Thymus (tissue), 11 donors: ENCODE data around the gene MAGI3. TPM values are rescaled to one million over a fixed set of nuclear protein-coding genes. Genes with fewer than 3 reads are reported as not detected.
"Not testable (repeated sequence)": the region's sequence is repeated elsewhere in the genome, so short reads cannot be mapped to it uniquely, and the experiment has no call there.

Experiments used
- DNase-seq, 9 donors: peaks; one replicate each; pipeline ENCODE4 v3.0.0-alpha.2; 2013; ENCODE audit warnings: low spot score in 9 of 9, low read depth in 6 of 9, missing footprints in 1 of 9
- H3K27ac ChIP-seq, 2 donors: one replicate each; pipeline ENCODE4 v1.5.1; 2013; ENCODE audit warnings: control low read depth in 1 of 2, low read depth in 1 of 2, low read length in 1 of 2, mild to moderate bottlenecking in 1 of 2, moderate library complexity in 1 of 2
- H3K27me3 ChIP-seq, 2 donors: one replicate each; pipeline ENCODE4 v1.5.1; 2013; ENCODE audit warnings: low read length in 1 of 2; ENCODE audit not compliant: control insufficient read depth in 2 of 2, insufficient read depth in 1 of 2
- H3K36me3 ChIP-seq, 2 donors: one replicate each; pipeline ENCODE4 v1.5.1; 2013; ENCODE audit warnings: low read length in 1 of 2, mild to moderate bottlenecking in 1 of 2, moderate library complexity in 1 of 2; ENCODE audit not compliant: control insufficient read depth in 2 of 2, insufficient read depth in 2 of 2
- H3K4me1 ChIP-seq, 2 donors: one replicate each; pipeline ENCODE4 v1.5.1; 2013; ENCODE audit warnings: low read length in 2 of 2; ENCODE audit not compliant: control insufficient read depth in 2 of 2, insufficient read depth in 2 of 2
- H3K4me3 ChIP-seq, 2 donors: one replicate each; pipeline ENCODE4 v1.5.1; 2013; ENCODE audit warnings: low read length in 2 of 2, control low read depth in 1 of 2, mild to moderate bottlenecking in 1 of 2
- H3K9me3 ChIP-seq, 2 donors: one replicate each; pipeline ENCODE4 v1.5.1; 2013; ENCODE audit warnings: low read length in 1 of 2, mild to moderate bottlenecking in 1 of 2; ENCODE audit not compliant: control insufficient read depth in 2 of 2, insufficient read depth in 1 of 2
- WGBS: extraction: QIAGEN DNeasy Blood & Tissue Kit; methylation state at CpG from one replicate; pipeline ENCODE4 v1.1.7; 2013; 5-methylcytosine and 5-hydroxymethylcytosine counted together
- polyA plus RNA-seq: library from polyadenylated mRNA; stranded (reverse); fragments of 200-250 nt; gene quantifications from one replicate; pipeline ENCODE4 v1.2.3, GENCODE V29; 2013
- total RNA-seq: library from RNA; stranded (reverse); fragments of 120-200 nt; gene quantifications from one replicate; pipeline ENCODE4 v1.2.4, GENCODE V29; 2013
- donor health status: healthy.

MAGI3 gene
- total and polyA plus RNA-seq, 2 donors = 4.6 to 6.5 TPM

GRCh38 chr1:113565621-113566020 lies 175.3 kb downstream of the MAGI3 start:
- no peaks in the 10 kb centered on the region for H3K4me1 ChIP-seq
- no peaks in the 10 kb centered on the region for H3K36me3 ChIP-seq
- H3K9me3 ChIP-seq = no peaks in the 10 kb centered on the region
- H3K27ac ChIP-seq = no peak overlapping the region
- H3K27me3 ChIP-seq = no peaks in the 10 kb centered on the region
- DNase-seq = no peak
- no peak overlapping the region for H3K4me3 ChIP-seq

- no peak for DNase-seq
- Histone ChIP-seq H3K27ac (no peak overlapping the region), H3K4me3 (no peak overlapping the region), H3K9me3 (no peaks in the 10 kb centered on the region), H3K36me3 (no peaks in the 10 kb centered on the region), H3K27me3 (no peaks in the 10 kb centered on the region), H3K4me1 (no peaks in the 10 kb centered on the region)
These were observed 177.1 kb downstream of the MAGI3 start for GRCh38 chr1:113567427-113567826.

- H3K4me3 ChIP-seq, H3K27ac ChIP-seq, H3K4me1 ChIP-seq, H3K36me3 ChIP-seq, H3K27me3 ChIP-seq, H3K9me3 ChIP-seq, DNase-seq: not testable (repeated sequence)
- 95% methylated on average over 6 of the region's 6 CpGs for WGBS
These were observed 185.5 kb downstream of the MAGI3 start for GRCh38 chr1:113575744-113576260.

DNA sequence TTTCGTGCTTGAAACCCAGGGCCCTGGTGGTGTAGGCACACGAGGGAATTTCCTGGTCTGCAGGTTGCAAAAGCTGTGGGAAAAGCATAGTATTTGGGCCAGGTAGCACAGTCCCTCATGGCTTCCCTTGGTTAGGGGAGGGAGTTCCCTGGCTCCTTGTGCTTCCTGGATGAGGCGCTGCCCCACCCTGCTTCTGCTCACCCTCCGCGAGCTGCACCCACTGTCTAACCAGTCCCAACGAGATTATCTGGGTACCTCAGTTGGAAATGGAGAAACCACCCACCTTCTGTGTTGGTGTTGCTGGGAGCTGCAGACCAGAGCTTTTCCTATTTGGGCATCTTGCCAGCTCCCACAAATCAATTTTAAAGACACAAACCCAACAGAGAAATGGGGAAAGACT lies 186.0 kb downstream of the MAGI3 start:
- Histone ChIP-seq H3K9me3 (peaks cover 0 to 5% of the 10 kb centered on the region in 2 donors), H3K36me3 (no peaks in the 10 kb centered on the region), H3K27me3 (no peaks in the 10 kb centered on the region), H3K4me3 (no peak overlapping the region), H3K27ac (no peak overlapping the region), H3K4me1 (no peaks in the 10 kb centered on the region)
- WGBS = 83% methylated on average over 6 of the region's 6 CpGs
- no peak for DNase-seq

DNA sequence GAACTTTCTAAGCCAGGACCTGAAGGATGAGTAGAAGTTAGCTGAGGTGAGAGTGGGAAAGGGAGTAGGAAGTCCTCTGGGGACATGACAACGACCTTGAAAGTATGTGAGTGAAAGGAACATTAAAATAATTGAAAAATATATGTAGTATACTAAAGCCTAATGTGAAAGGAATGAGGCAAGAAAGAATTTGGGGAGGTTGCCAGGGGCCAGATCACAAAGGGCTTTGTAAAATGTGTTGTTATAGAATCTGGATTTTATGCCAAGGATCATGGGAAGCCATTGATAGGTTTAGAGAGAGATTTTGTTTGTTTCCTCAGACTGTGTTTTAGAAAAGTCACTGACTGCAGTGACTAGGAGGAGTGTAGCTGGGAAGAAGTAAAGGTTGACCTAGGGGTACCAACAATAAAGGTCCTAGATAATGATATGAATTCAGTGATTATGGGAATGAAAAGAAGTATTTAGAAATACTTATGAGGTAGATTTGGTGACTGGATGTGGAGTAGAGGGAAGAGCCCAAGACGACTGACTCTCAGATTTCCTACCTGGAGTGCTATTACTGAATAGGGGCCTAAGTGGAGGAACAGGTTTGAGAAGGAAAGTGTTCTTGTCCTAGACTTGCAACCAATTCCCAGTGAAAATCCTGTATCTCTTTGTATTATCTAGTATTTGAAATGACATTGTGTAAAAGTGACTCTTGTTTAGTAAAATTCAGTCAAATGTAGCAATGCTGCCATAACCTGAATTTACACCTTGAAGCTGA lies 189.1 kb downstream of the MAGI3 start:
- Histone ChIP-seq H3K4me3 (no peak overlapping the region), H3K9me3 (peaks cover 0 to 5% of the 10 kb centered on the region in 2 donors), H3K27ac (no peak overlapping the region), H3K36me3 (no peaks in the 10 kb centered on the region), H3K27me3 (no peaks in the 10 kb centered on the region), H3K4me1 (no peaks in the 10 kb centered on the region)
- DNase-seq = no peak
- 85% methylated on average over 2 of the region's 2 CpGs for WGBS

DNA sequence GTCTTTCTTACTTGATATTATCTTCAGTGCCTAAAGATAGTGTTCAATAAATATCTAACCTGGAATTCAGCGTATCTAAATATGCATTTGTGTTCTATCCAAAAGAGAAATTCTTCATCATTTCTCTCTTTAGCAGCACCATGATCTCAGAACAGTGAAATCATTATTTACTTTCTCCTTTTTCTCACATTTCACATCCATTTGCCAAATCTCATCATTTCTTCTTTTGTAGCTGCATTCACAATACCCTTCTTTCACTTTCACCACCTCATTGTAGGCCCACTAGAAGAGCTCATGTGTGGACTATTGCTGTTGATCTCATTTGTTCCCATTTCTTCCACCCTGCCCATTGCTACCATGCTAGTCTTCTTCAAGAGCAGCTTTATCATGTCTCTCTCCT lies 191.0 kb downstream of the MAGI3 start:
- H3K4me1 ChIP-seq = no peaks in the 10 kb centered on the region
- no peaks in the 10 kb centered on the region for H3K27me3 ChIP-seq
- no peak overlapping the region for H3K4me3 ChIP-seq
- 94% methylated on average over 1 of the region's 1 CpG for WGBS
- no peak overlapping the region for H3K27ac ChIP-seq
- H3K36me3 ChIP-seq = no peaks in the 10 kb centered on the region
- H3K9me3 ChIP-seq = no peaks in the 10 kb centered on the region
- DNase-seq = no peak

DNA sequence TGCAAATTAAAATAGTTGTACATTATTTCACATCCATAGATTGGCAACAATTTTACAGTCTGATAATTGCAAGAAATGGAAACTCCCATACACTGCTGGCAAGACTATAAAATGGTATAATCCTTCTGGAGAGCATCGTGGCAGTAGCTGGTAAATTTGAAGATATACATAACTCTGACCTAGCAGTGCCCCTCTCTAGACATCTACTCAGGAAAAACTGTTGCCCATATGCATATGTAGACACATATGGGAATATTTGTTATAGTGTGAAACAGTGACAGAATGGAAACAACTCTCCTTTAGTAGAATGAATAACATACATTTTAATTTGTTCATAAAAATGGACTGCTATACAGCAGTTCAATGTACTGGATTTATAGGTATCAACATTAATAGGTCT lies 191.8 kb downstream of the MAGI3 start:
- 96% methylated on average over 1 of the region's 1 CpG for WGBS
- Histone ChIP-seq H3K36me3 (no peaks in the 10 kb centered on the region), H3K4me1 (no peaks in the 10 kb centered on the region), H3K27me3 (no peaks in the 10 kb centered on the region), H3K27ac (no peak overlapping the region), H3K9me3 (no peaks in the 10 kb centered on the region), H3K4me3 (no peak overlapping the region)
- DNase-seq = no peak

GRCh38 chr1:113587475-113587874 lies 197.2 kb downstream of the MAGI3 start:
- H3K36me3 ChIP-seq = no peaks in the 10 kb centered on the region
- H3K4me3 ChIP-seq = no peak overlapping the region
- no peaks in the 10 kb centered on the region for H3K27me3 ChIP-seq
- DNase-seq = no peak
- H3K27ac ChIP-seq = no peak overlapping the region
- H3K9me3 ChIP-seq = no peaks in the 10 kb centered on the region
- no peaks in the 10 kb centered on the region for H3K4me1 ChIP-seq
- WGBS = 79% methylated on average over 5 of the region's 5 CpGs

DNA sequence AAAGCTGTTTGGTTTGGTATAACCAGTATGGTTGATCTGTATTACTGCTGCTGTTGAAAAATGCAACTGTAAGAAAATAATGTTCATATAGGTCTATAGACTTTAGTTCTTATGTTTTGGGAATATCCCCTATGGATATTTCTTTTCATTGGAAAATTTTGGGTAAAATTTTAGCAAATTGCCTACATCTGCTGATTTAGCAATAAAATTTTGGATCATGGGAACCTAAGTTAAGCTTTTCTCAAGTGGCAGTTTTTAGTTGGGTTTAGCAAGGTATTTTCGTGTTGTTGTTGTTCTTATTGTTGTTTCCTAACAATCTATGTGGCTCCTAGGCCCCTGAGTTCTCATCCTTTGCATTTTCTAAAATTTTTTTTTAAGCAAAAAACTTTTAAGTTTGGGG lies 201.9 kb downstream of the MAGI3 start:
- 93% methylated on average over 1 of the region's 1 CpG for WGBS
- peaks cover 0 to 2% of the 10 kb centered on the region in 2 donors for H3K36me3 ChIP-seq
- no peaks in the 10 kb centered on the region for H3K27me3 ChIP-seq

More for the DNA sequence above, 201.9 kb downstream of the MAGI3 start:
- DNase-seq = no peak
- no peaks in the 10 kb centered on the region for H3K4me1 ChIP-seq
- no peak overlapping the region for H3K4me3 ChIP-seq
- H3K27ac ChIP-seq = no peak overlapping the region
- no peaks in the 10 kb centered on the region for H3K9me3 ChIP-seq
